ENCODE data around the gene GINS2.

The GINS2 gene

DNA sequence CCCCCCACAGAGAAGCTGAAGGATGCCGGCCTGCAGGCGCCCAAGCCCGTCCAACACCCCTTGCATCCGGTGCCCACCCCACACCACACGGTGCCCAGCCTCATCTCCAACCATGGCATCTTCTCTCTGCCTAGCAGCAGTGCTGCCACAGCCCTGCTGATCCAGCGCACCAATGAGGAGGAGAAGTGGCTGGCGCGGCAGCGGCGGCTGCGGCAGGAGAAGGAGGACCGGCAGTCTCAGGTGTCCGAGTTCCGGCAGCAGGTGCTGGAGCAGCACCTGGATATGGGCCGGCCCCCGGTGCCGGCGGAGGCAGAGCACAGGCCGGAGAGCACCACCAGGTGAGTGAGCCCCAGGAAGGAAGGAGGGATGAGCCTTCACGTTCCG lies 31.5 kb downstream of the GINS2 start:
- TF ChIP-seq, protein P1, sequence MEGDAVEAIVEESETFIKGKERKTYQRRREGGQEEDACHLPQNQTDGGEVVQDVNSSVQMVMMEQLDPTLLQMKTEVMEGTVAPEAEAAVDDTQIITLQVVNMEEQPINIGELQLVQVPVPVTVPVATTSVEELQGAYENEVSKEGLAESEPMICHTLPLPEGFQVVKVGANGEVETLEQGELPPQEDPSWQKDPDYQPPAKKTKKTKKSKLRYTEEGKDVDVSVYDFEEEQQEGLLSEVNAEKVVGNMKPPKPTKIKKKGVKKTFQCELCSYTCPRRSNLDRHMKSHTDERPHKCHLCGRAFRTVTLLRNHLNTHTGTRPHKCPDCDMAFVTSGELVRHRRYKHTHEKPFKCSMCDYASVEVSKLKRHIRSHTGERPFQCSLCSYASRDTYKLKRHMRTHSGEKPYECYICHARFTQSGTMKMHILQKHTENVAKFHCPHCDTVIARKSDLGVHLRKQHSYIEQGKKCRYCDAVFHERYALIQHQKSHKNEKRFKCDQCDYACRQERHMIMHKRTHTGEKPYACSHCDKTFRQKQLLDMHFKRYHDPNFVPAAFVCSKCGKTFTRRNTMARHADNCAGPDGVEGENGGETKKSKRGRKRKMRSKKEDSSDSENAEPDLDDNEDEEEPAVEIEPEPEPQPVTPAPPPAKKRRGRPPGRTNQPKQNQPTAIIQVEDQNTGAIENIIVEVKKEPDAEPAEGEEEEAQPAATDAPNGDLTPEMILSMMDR (IDR thresholded peaks at IDR 0.05; ENCODE audit: low read depth, low read length) = no peak
- DNase-seq = no peak
- H3K9me3 ChIP-seq (ENCODE audit: severe bottlenecking) = no peaks in the 10 kb centered on the region
- peaks cover 84% of the 10 kb centered on the region for H3K36me3 ChIP-seq
- no peak overlapping the region for H3K27ac ChIP-seq
- no peaks in the 10 kb centered on the region for H3K27me3 ChIP-seq (ENCODE audit: insufficient read depth, low read depth, severe bottlenecking)
- no peak overlapping the region for H3K4me3 ChIP-seq (ENCODE audit: low read depth, low read length)

DNA sequence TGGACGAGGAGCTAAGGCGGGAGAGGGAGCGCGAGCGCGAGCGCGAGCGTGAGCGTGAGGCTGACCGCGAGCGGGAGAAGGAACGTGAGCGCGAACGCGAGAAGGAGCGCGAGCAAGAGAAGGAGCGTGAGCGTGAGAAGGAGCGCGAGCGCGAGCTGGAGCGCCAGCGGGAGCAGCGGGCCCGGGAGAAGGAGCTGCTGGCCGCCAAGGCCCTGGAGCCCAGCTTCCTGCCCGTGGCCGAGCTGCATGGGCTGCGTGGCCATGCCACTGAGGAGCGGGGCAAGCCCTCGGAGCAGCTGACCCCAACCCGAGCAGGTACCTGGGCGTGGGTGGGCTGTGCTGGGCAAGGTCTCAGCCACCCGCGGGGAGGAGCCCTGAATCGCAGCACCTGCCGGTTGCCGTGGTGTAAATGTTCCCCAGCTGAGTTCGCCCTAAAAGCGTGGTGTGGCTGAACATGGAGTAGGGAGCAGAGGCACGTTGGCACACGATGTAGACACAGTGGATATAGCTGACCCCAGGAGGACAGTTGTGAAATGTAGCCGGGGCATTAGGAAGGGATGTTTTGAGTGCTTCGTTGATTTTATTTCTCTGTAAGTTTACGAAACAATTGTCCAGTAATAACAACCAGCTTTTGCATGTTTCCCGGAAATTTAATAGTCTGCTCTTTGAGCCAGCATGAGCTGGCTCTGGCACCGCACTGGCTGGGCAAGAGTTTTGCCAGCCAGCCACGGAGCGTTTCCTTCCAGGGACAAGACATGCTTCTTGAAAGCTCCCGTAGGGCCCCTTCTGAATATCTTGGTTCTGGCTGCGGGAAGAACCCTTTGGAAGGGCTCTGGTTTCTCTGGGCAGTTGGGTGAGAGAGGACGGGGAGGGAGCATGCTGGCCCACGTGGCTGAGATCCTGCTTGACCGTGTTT lies 32.1 kb downstream of the GINS2 start:
- Histone ChIP-seq H3K36me3 (peaks cover 81% of the 10 kb centered on the region), H3K27ac (no peak overlapping the region), H3K27me3 (ENCODE audit: insufficient read depth, low read depth, severe bottlenecking) (no peaks in the 10 kb centered on the region), H3K9me3 (ENCODE audit: severe bottlenecking) (no peaks in the 10 kb centered on the region), H3K4me3 (ENCODE audit: low read depth, low read length) (no peak overlapping the region)
- TF ChIP-seq, protein P1 (IDR thresholded peaks at IDR 0.05; ENCODE audit: low read depth, low read length) = no peak
- DNase-seq = no peak

DNA sequence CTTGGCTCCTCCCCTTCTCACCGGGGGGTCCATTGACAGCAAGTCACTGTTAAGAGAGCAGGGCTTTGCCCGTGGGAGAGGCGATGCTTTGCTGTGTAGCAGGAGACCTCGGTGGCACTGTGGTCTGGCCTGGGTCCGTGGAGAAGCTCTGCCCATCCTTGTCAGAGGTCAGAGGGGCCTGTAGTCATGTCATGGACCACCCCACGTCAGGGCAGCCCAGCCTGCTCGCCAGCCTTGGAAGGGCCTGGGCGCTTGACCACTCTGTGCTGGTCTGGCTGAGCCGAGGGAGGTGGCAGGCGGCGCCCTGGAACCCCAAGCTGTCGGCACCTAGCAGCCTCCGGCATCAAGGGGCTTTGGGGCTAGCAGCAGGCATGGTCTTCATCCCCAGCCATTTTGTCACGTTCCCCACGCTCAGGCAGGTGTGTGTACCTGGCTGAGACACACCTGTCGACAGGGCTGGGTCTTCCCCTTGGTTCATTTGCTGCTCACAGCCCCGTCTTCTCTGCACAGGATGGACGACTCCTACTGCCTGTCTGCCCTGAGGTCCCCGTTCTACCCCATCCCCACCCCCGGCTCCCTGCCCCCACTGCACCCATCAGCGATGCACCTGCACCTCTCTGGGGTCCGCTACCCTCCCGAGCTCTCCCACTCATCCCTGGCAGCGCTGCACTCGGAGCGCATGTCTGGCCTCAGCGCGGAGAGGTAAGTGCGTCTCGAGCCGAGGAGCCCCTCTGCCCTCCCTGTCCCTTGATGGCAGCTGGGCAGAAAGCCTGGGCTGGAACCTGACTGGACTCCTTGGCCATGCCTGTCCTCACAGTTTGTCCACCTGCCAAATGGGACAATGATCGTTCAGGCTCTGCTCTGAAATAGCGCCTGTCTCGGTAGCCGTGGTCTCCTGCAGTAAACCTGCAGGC lies 33.3 kb downstream of the GINS2 start:
- Histone ChIP-seq H3K27me3 (ENCODE audit: insufficient read depth, low read depth, severe bottlenecking) (no peaks in the 10 kb centered on the region), H3K36me3 (peaks cover 75% of the 10 kb centered on the region), H3K9me3 (ENCODE audit: severe bottlenecking) (no peaks in the 10 kb centered on the region), H3K4me3 (ENCODE audit: low read depth, low read length) (no peak overlapping the region), H3K27ac (no peak overlapping the region)
- TF ChIP-seq, protein P1 (IDR thresholded peaks at IDR 0.05; ENCODE audit: low read depth, low read length) = no peak
- no peak for DNase-seq

DNA sequence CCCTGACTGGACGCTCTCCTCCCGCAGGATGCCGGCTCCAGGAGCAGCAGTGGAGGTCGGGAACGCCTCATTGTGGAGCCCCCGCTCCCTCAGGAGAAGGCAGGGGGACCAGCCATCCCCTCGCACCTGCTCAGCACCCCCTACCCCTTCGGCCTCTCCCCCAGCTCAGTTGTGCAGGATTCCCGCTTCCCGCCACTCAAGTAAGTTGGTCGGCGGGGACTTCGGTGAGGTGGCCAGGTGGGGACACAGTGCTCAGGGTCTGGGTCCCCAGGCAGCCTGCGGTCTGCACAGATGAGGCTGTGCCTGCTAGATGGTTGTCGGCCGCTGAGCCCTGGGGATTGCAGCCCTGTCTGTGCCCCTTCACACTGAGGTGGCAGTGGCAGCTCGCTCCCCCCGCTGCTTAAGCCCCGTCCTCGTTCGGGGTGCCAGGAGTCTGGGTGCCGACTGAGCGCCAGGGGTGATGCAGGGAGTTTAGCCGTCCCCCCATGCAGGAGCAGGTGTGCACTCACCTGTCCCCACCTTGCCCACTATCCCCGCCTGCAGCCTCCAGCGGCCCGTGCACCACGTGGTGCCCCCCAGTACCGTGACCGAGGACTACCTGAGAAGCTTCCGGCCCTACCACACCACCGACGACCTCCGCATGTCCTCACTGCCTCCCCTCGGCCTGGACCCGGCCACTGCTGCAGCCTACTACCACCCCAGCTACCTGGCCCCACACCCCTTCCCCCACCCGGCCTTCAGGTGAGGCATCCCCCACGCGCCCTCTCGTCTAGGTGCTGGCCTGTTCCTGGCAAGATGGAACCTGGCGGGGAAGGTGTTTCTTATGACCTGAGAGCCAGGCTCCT lies 34.3 kb downstream of the GINS2 start:
- Histone ChIP-seq H3K36me3 (peaks cover 72% of the 10 kb centered on the region), H3K9me3 (ENCODE audit: severe bottlenecking) (no peaks in the 10 kb centered on the region), H3K27ac (peak overlapping the region; percentile 62), H3K27me3 (ENCODE audit: insufficient read depth, low read depth, severe bottlenecking) (no peaks in the 10 kb centered on the region), H3K4me3 (ENCODE audit: low read depth, low read length) (no peak overlapping the region)
- TF ChIP-seq, protein P1 (IDR thresholded peaks at IDR 0.05; ENCODE audit: low read depth, low read length) = no peak
- DNase-seq = no peak

DNA sequence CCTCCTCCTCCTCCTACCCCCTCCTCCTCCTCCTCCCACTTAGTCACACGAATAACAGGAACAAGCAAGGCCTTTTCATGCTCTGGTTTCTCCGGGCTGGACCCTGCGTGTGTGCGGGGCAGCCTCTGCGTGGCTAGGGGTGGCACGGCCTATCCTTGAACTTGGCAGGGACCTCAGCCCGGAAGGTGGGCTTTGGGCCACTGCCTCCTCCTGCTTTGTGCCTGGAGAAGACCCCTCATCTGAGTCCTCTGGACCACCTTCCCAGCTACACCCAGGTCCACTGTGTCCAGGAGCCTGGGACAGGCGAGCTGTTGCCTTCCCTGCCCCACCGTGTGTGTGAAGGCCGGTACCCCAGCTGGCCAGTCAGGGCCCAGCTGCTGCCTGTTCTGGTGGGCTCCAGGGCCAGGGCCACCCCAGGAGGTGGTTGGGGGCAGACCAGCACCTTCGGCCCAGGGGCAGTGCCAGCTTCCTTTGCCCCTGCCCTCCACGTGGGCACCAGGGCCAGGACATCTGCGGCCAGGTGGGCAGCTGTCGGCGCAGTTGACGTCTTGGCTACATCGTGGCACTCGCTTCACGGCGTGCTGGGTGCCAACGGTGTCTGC lies 35.4 kb downstream of the GINS2 start:
- no peaks in the 10 kb centered on the region for H3K27me3 ChIP-seq (ENCODE audit: insufficient read depth, low read depth, severe bottlenecking)
- H3K9me3 ChIP-seq (ENCODE audit: severe bottlenecking) = no peaks in the 10 kb centered on the region
- peaks cover 70% of the 10 kb centered on the region for H3K36me3 ChIP-seq
- TF ChIP-seq, protein P1 (IDR thresholded peaks at IDR 0.05; ENCODE audit: low read depth, low read length) = no peak
- no peak for DNase-seq
- H3K27ac ChIP-seq = peak overlapping the region; percentile 62
- no peak overlapping the region for H3K4me3 ChIP-seq (ENCODE audit: low read depth, low read length)

Data from WERI-Rb-1 (cell line).